ENCODE results near the gene NLK. TPM values are rescaled to one million over a fixed set of nuclear protein-coding genes. Genes with fewer than 3 reads are reported as not detected.

Gene NLK
- total and polyA plus RNA-seq, 2 donors (not counting 1 experiment from before 2014, with no cell fraction given) = 12.7 to 24.8 TPM

DNA sequence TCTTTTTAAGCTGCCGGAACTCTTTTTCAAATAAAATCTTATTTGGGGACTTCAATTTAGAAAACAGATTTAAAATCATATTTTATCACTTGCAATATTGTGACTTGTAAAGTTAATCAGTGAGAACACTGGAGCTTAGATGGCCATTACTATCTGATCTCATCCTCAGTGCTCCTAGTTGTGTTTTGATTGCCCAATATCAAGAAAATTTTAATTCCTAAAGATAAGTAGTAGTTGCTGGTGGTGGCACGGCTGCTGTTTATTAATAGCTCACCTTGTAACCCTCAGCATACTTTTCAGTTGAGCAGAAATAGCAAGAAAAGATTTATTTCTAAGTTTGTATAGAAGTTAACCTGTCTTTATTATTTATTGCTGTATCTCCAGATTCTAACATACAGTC, 124.0 kb downstream of the NLK start:
- H3K4me1 Mint-ChIP-seq = no peaks in the 10 kb centered on the region
- DNase-seq (no peak), ATAC-seq (ENCODE audit: low read depth) (no peak)
- Histone ChIP-seq H3K9ac (ENCODE audit: low read length) (no peak overlapping the region), H3K4me2 (replicated peaks; ENCODE audit: low read depth, low read length, poor library complexity, severe bottlenecking) (no peak overlapping the region), H3K27ac (ENCODE audit: low read length in 2 of 2) (no peak overlapping the region), H3K27me3 (replicated peaks in 1 of 4; ENCODE audit: control extremely low read depth in 1 of 4, control insufficient read depth in 3 of 4, insufficient read depth in 4 of 4, low read length in 3 of 4) (no peaks in the 10 kb centered on the region), H3K36me3 (replicated peaks in 1 of 2; ENCODE audit: control extremely low read depth in 1 of 2, control insufficient read depth in 1 of 2, extremely low read depth in 1 of 2, insufficient read depth in 2 of 2, low read length in 1 of 2) (peaks cover 0 to 15% of the 10 kb centered on the region in 2 experiments), H4K20me1 (ENCODE audit: control insufficient read depth, insufficient read depth, low read length, poor library complexity, severe bottlenecking) (no peaks in the 10 kb centered on the region), H3K79me2 (ENCODE audit: control insufficient read depth, insufficient read depth, low read length) (no peaks in the 10 kb centered on the region), H2AFZ (ENCODE audit: insufficient read depth, low read depth, low read length, poor library complexity, severe bottlenecking) (no peak overlapping the region), H3K4me1 (ENCODE audit: control insufficient read depth in 2 of 2, insufficient read depth in 2 of 2, low read length in 2 of 2) (no peaks in the 10 kb centered on the region), H3K4me3 (ENCODE audit: control extremely low read depth in 1 of 5, extremely low read depth in 1 of 5, insufficient read depth in 1 of 5, low read depth in 2 of 5, low read length in 4 of 5) (no peak overlapping the region), H3K9me3 (ENCODE audit: control extremely low read depth in 1 of 3, control insufficient read depth in 2 of 3, insufficient read depth in 1 of 3, low read length in 2 of 3) (no peaks in the 10 kb centered on the region)
- no CpG with 5 or more reads among the region's 2 CpGs for WGBS (ENCODE audit: insufficient coverage)
- no peak overlapping the region for H3K4me3 Mint-ChIP-seq
- H3K27me3 Mint-ChIP-seq = no peaks in the 10 kb centered on the region
- CTCF ChIA-PET = no interaction called here
- intact Hi-C loops (cut with micrococcal nuclease) = no loop called here
- H3K9me3 Mint-ChIP-seq (ENCODE audit: insufficient read depth) = no peaks in the 10 kb centered on the region
- H3K27ac Mint-ChIP-seq = no peak overlapping the region
- POLR2A ChIA-PET = no interaction called here
- TF ChIP-seq, protein P1, sequence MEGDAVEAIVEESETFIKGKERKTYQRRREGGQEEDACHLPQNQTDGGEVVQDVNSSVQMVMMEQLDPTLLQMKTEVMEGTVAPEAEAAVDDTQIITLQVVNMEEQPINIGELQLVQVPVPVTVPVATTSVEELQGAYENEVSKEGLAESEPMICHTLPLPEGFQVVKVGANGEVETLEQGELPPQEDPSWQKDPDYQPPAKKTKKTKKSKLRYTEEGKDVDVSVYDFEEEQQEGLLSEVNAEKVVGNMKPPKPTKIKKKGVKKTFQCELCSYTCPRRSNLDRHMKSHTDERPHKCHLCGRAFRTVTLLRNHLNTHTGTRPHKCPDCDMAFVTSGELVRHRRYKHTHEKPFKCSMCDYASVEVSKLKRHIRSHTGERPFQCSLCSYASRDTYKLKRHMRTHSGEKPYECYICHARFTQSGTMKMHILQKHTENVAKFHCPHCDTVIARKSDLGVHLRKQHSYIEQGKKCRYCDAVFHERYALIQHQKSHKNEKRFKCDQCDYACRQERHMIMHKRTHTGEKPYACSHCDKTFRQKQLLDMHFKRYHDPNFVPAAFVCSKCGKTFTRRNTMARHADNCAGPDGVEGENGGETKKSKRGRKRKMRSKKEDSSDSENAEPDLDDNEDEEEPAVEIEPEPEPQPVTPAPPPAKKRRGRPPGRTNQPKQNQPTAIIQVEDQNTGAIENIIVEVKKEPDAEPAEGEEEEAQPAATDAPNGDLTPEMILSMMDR (IDR thresholded peaks at IDR 0.05) = no peak
- no peak for TF ChIP-seq EZH2 (IDR thresholded peaks at IDR 0.05; ENCODE audit: borderline replicate concordance, insufficient read depth, low read depth, low read length, poor library complexity, severe bottlenecking)

- Histone ChIP-seq H3K4me2 (replicated peaks; ENCODE audit: low read depth, low read length, poor library complexity, severe bottlenecking) (no peak overlapping the region), H3K4me3 (ENCODE audit: control extremely low read depth in 1 of 5, extremely low read depth in 1 of 5, insufficient read depth in 1 of 5, low read depth in 2 of 5, low read length in 4 of 5) (no peak overlapping the region), H3K4me1 (ENCODE audit: control insufficient read depth in 2 of 2, insufficient read depth in 2 of 2, low read length in 2 of 2) (no peaks in the 10 kb centered on the region), H3K9me3 (ENCODE audit: control extremely low read depth in 1 of 3, control insufficient read depth in 2 of 3, insufficient read depth in 1 of 3, low read length in 2 of 3) (no peaks in the 10 kb centered on the region), H3K79me2 (ENCODE audit: control insufficient read depth, insufficient read depth, low read length) (no peaks in the 10 kb centered on the region), H2AFZ (ENCODE audit: insufficient read depth, low read depth, low read length, poor library complexity, severe bottlenecking) (no peak overlapping the region), H3K9ac (ENCODE audit: low read length) (no peak overlapping the region), H3K27ac (ENCODE audit: low read length in 2 of 2) (no peak overlapping the region), H4K20me1 (ENCODE audit: control insufficient read depth, insufficient read depth, low read length, poor library complexity, severe bottlenecking) (no peaks in the 10 kb centered on the region), H3K36me3 (replicated peaks in 1 of 2; ENCODE audit: control extremely low read depth in 1 of 2, control insufficient read depth in 1 of 2, extremely low read depth in 1 of 2, insufficient read depth in 2 of 2, low read length in 1 of 2) (peaks cover 0 to 28% of the 10 kb centered on the region in 2 experiments), H3K27me3 (replicated peaks in 1 of 4; ENCODE audit: control extremely low read depth in 1 of 4, control insufficient read depth in 3 of 4, insufficient read depth in 4 of 4, low read length in 3 of 4) (no peaks in the 10 kb centered on the region)
- ATAC-seq (ENCODE audit: low read depth) (no peak), DNase-seq (no peak)
- POLR2A ChIA-PET = no interaction called here
- no peak for TF ChIP-seq EZH2 (IDR thresholded peaks at IDR 0.05; ENCODE audit: borderline replicate concordance, insufficient read depth, low read depth, low read length, poor library complexity, severe bottlenecking)
- TF ChIP-seq, protein P1 (IDR thresholded peaks at IDR 0.05) = no peak
- no peak overlapping the region for H3K27ac Mint-ChIP-seq
- CTCF ChIA-PET = no interaction called here
- H3K4me3 Mint-ChIP-seq = no peak overlapping the region
- intact Hi-C loops (cut with micrococcal nuclease) = no loop called here
- peaks cover 11% of the 10 kb centered on the region for H3K4me1 Mint-ChIP-seq
- WGBS (ENCODE audit: insufficient coverage) = 100% methylated on average over 1 of the region's 3 CpGs
- H3K9me3 Mint-ChIP-seq (ENCODE audit: insufficient read depth) = no peaks in the 10 kb centered on the region
- H3K27me3 Mint-ChIP-seq = no peaks in the 10 kb centered on the region
These were observed 127.3 kb downstream of the NLK start for GRCh38 chr17:28169621-28170349.

All from B cell (primary cell).